Mucosa of rectum (tissue), 2 donors: ENCODE results near the gene MUSK.
"Not testable (repeated sequence)": the region's sequence is repeated elsewhere in the genome, so short reads cannot be mapped to it uniquely, and the experiment has no call there.

Source experiments
- H3K27ac ChIP-seq, 2 donors: one replicate each; pipeline ENCODE4 v1.7.0; 2013; ENCODE audit warnings: inconsistent platforms in 2 of 2, low read depth in 2 of 2, low read length in 2 of 2
- H3K27me3 ChIP-seq, 2 donors: one replicate each; pipeline ENCODE4 v1.7.0; 2013; ENCODE audit warnings: low read length in 2 of 2; ENCODE audit not compliant: control insufficient read depth in 2 of 2, insufficient read depth in 2 of 2
- H3K36me3 ChIP-seq, 2 donors: one replicate each; pipeline ENCODE4 v1.7.0; 2013; ENCODE audit warnings: low read length in 2 of 2; ENCODE audit not compliant: control insufficient read depth in 2 of 2, insufficient read depth in 2 of 2
- H3K4me1 ChIP-seq, 2 donors: one replicate each; pipeline ENCODE4 v1.7.0; 2013; ENCODE audit warnings: low read length in 2 of 2, mild to moderate bottlenecking in 1 of 2; ENCODE audit not compliant: control insufficient read depth in 2 of 2, insufficient read depth in 2 of 2
- H3K4me3 ChIP-seq, 2 donors: one replicate each; pipeline ENCODE4 v1.7.0; 2013; ENCODE audit warnings: low read length in 2 of 2
- H3K9ac ChIP-seq, 2 donors: one replicate each; pipeline ENCODE4 v1.7.0; 2013; ENCODE audit warnings: low read length in 2 of 2, low read depth in 1 of 2, mild to moderate bottlenecking in 1 of 2
- H3K9me3 ChIP-seq, 2 donors: one replicate each; pipeline ENCODE4 v1.7.0; 2013; ENCODE audit warnings: low read length in 2 of 2; ENCODE audit not compliant: control insufficient read depth in 2 of 2
- donor health status: healthy.
- donor health status: Normal muscosa, but diverticular disease.

MUSK gene

GRCh38 chr9:110776221-110776620 is 107.6 kb downstream of the MUSK start:
- no peak overlapping the region for H3K9ac ChIP-seq
- H3K4me1 ChIP-seq, result peaks cover 0 to 3% of the 10 kb centered on the region in 2 donors
- H3K27ac ChIP-seq, result no peak overlapping the region
- no peaks in the 10 kb centered on the region for H3K36me3 ChIP-seq
- no peaks in the 10 kb centered on the region for H3K27me3 ChIP-seq
- no peaks in the 10 kb centered on the region for H3K9me3 ChIP-seq
- no peak overlapping the region for H3K4me3 ChIP-seq

GRCh38 chr9:110777196-110777875 is 108.7 kb downstream of the MUSK start:
- Histone ChIP-seq H3K36me3 (no peaks in the 10 kb centered on the region), H3K27me3 (no peaks in the 10 kb centered on the region), H3K9me3 (no peaks in the 10 kb centered on the region), H3K27ac (no peak overlapping the region), H3K9ac (no peak overlapping the region), H3K4me1 (peaks cover 0 to 3% of the 10 kb centered on the region in 2 donors), H3K4me3 (no peak overlapping the region)

GRCh38 chr9:110777876-110778215 is 109.3 kb downstream of the MUSK start:
- Histone ChIP-seq H3K27me3 (no peaks in the 10 kb centered on the region), H3K9me3 (no peaks in the 10 kb centered on the region), H3K4me1 (peaks cover 0 to 3% of the 10 kb centered on the region in 2 donors), H3K4me3 (no peak overlapping the region), H3K9ac (no peak overlapping the region), H3K27ac (no peak overlapping the region), H3K36me3 (no peaks in the 10 kb centered on the region)

- H3K36me3 ChIP-seq, result no peaks in the 10 kb centered on the region
- no peak overlapping the region for H3K27ac ChIP-seq
- no peaks in the 10 kb centered on the region for H3K4me1 ChIP-seq
- no peaks in the 10 kb centered on the region for H3K27me3 ChIP-seq
- H3K9ac ChIP-seq, result no peak overlapping the region
- H3K9me3 ChIP-seq, result no peaks in the 10 kb centered on the region
- no peak overlapping the region for H3K4me3 ChIP-seq
Observed at GRCh38 chr9:110782701-110783100, 114.1 kb downstream of the MUSK start.

GRCh38 chr9:110784309-110784708 is 115.7 kb downstream of the MUSK start:
- Histone ChIP-seq H3K36me3 (no peaks in the 10 kb centered on the region), H3K9ac (no peak overlapping the region), H3K27me3 (no peaks in the 10 kb centered on the region), H3K27ac (no peak overlapping the region), H3K4me3 (no peak overlapping the region), H3K4me1 (no peaks in the 10 kb centered on the region), H3K9me3 (no peaks in the 10 kb centered on the region)

GRCh38 chr9:110785166-110785565 is 116.6 kb downstream of the MUSK start:
- no peak overlapping the region for H3K9ac ChIP-seq
- no peak overlapping the region for H3K27ac ChIP-seq
- H3K36me3 ChIP-seq, result no peaks in the 10 kb centered on the region
- no peaks in the 10 kb centered on the region for H3K9me3 ChIP-seq
- H3K27me3 ChIP-seq, result no peaks in the 10 kb centered on the region
- H3K4me3 ChIP-seq, result no peak overlapping the region
- no peaks in the 10 kb centered on the region for H3K4me1 ChIP-seq

- not testable (repeated sequence) for H3K27ac ChIP-seq, H3K4me1 ChIP-seq, H3K4me3 ChIP-seq, H3K36me3 ChIP-seq, H3K27me3 ChIP-seq, H3K9me3 ChIP-seq, H3K9ac ChIP-seq
Observed at GRCh38 chr9:110788396-110788795, 119.8 kb downstream of the MUSK start.

- H3K9ac ChIP-seq, result no peak overlapping the region
- H3K4me1 ChIP-seq, result no peaks in the 10 kb centered on the region
- no peaks in the 10 kb centered on the region for H3K9me3 ChIP-seq
- H3K27me3 ChIP-seq, result no peaks in the 10 kb centered on the region
- no peak overlapping the region for H3K4me3 ChIP-seq
- no peaks in the 10 kb centered on the region for H3K36me3 ChIP-seq
- no peak overlapping the region for H3K27ac ChIP-seq
Observed at GRCh38 chr9:110788871-110789270, 120.3 kb downstream of the MUSK start.

- no peak overlapping the region for H3K4me3 ChIP-seq
- H3K36me3 ChIP-seq, result no peaks in the 10 kb centered on the region
- H3K9ac ChIP-seq, result no peak overlapping the region
- H3K4me1 ChIP-seq, result no peaks in the 10 kb centered on the region
- H3K9me3 ChIP-seq, result no peaks in the 10 kb centered on the region
- H3K27me3 ChIP-seq, result no peaks in the 10 kb centered on the region
- no peak overlapping the region for H3K27ac ChIP-seq
Observed at GRCh38 chr9:110797611-110798010, 129.0 kb downstream of the MUSK start.

GRCh38 chr9:110799396-110799795 is 130.8 kb downstream of the MUSK start:
- H3K4me1 ChIP-seq, result no peaks in the 10 kb centered on the region
- no peak overlapping the region for H3K4me3 ChIP-seq
- H3K27me3 ChIP-seq, result no peaks in the 10 kb centered on the region
- H3K9me3 ChIP-seq, result no peaks in the 10 kb centered on the region
- no peaks in the 10 kb centered on the region for H3K36me3 ChIP-seq
- H3K9ac ChIP-seq, result no peak overlapping the region
- H3K27ac ChIP-seq, result no peak overlapping the region

- H3K9me3 ChIP-seq, result no peaks in the 10 kb centered on the region
- no peak overlapping the region for H3K27ac ChIP-seq
Observed at GRCh38 chr9:110801426-110801825, 132.8 kb downstream of the MUSK start.

More at GRCh38 chr9:110801426-110801825, 132.8 kb downstream of the MUSK start:
- Histone ChIP-seq H3K36me3 (no peaks in the 10 kb centered on the region), H3K9ac (no peak overlapping the region), H3K4me3 (no peak overlapping the region), H3K27me3 (no peaks in the 10 kb centered on the region), H3K4me1 (no peaks in the 10 kb centered on the region)
